HEK293 (cell line): Measurements from ENCODE around the gene MRPL41.

Source experiments
- CTCF ChIA-PET: fragments of 350-600 bp; formaldehyde crosslinking; extraction: SDS; loops from one replicate; lab custom pipeline; 2021; ENCODE audit warnings: antibody characterized with exemption; lab: Yijun Ruan, JAX
- POLR2A ChIA-PET: fragments of 300-600 bp; formaldehyde crosslinking; extraction: SDS; loops from one replicate; lab custom pipeline; 2020; ENCODE audit warnings: antibody characterized with exemption, inconsistent platforms; lab: Yijun Ruan, JAX
- H3K27ac ChIP-seq: fragments of 200-500 bp; sonication (Bioruptor generic); 2 replicates; pipeline ENCODE4 v1.5.1; 2014; ENCODE audit warnings: low read depth, low read length, control low read depth, inconsistent platforms; ENCODE audit errors: extremely low read depth
- H3K36me3 ChIP-seq, 2 experiments: fragments of 200-500 bp in 1 of 2; sonication (Bioruptor generic) in 1 of 2; 1 replicate in 1 of 2; 2 replicates in 1 of 2; pipeline ENCODE4 v1.5.1; 2014 to 2017; ENCODE audit warnings: inconsistent platforms in 2 of 2, low read length in 2 of 2; ENCODE audit not compliant: control insufficient read depth in 2 of 2, insufficient read depth in 1 of 2
- H3K4me1 ChIP-seq: fragments of 200-500 bp; sonication (Bioruptor generic); 2 replicates; pipeline ENCODE4 v1.5.1; 2014; ENCODE audit warnings: mild to moderate bottlenecking, low read length, inconsistent platforms; ENCODE audit not compliant: control insufficient read depth, insufficient read depth
- H3K4me3 ChIP-seq: 2 replicates; pipeline ENCODE4 v1.5.1; 2011; ENCODE audit warnings: low read depth, mild to moderate bottlenecking, control low read depth, low read length, moderate library complexity
- H3K9me3 ChIP-seq: fragments of 200-500 bp; sonication (Bioruptor generic); 2 replicates; pipeline ENCODE4 v1.5.1; 2014; ENCODE audit warnings: low read depth, low read length, inconsistent platforms; ENCODE audit not compliant: control insufficient read depth, insufficient read depth
- GLIS1 ChIP-seq: fragments of 450-650 bp; formaldehyde crosslinking; IDR thresholded peaks from 2 replicates; pipeline ENCODE4 v1.5.1; 2016; ENCODE audit warnings: missing biosample characterization, missing genetic modification characterization
- PBX3 ChIP-seq: sonication (generic); formaldehyde crosslinking; IDR thresholded peaks from 2 replicates; pipeline ENCODE4 v1.8.1; 2022; ENCODE audit warnings: mild to moderate bottlenecking, moderate library complexity, missing genetic modification reagents
- PRDM10 ChIP-seq: fragments of 450-650 bp; formaldehyde crosslinking; IDR thresholded peaks from 2 replicates; pipeline ENCODE4 v1.5.1; 2016; ENCODE audit warnings: missing biosample characterization, missing genetic modification characterization
- ZBTB7A ChIP-seq: fragments of 450-650 bp; formaldehyde crosslinking; IDR thresholded peaks from 2 replicates; pipeline ENCODE4 v1.5.1; 2016; ENCODE audit warnings: low read depth, missing biosample characterization, missing genetic modification characterization
- ZFP69B ChIP-seq: fragments of 450-650 bp; formaldehyde crosslinking; IDR thresholded peaks from 2 replicates; pipeline ENCODE4 v1.5.1; 2016; ENCODE audit warnings: missing biosample characterization, missing genetic modification characterization
- ZIC2 ChIP-seq: fragments of 450-650 bp; formaldehyde crosslinking; IDR thresholded peaks from 2 replicates; pipeline ENCODE4 v1.5.1; 2016; ENCODE audit warnings: missing biosample characterization, missing genetic modification characterization
- ZNF664 ChIP-seq: fragments of 450-650 bp; formaldehyde crosslinking; IDR thresholded peaks from 2 replicates; pipeline ENCODE4 v1.5.1; 2016; ENCODE audit warnings: missing biosample characterization, missing genetic modification characterization
- ZNF692 ChIP-seq: fragments of 450-650 bp; formaldehyde crosslinking; IDR thresholded peaks from 2 replicates; pipeline ENCODE4 v1.5.1; 2016; ENCODE audit warnings: missing biosample characterization, missing genetic modification characterization
- TF ChIP-seq, protein P1 (sequence below): fragments of 450-650 bp; IDR thresholded peaks from 2 replicates; pipeline ENCODE4 v1.5.1; 2018; ENCODE audit warnings: missing biosample characterization, mild to moderate bottlenecking, missing genetic modification characterization
- TF ChIP-seq, protein P2 (sequence below): fragments of 450-650 bp; formaldehyde crosslinking; IDR thresholded peaks from 2 replicates; pipeline ENCODE4 v1.5.1; 2016; ENCODE audit warnings: missing biosample characterization, missing genetic modification characterization
- TF ChIP-seq, protein P3 (sequence below): fragments of 450-650 bp; formaldehyde crosslinking; IDR thresholded peaks from 2 replicates; pipeline ENCODE4 v1.5.0; 2017; ENCODE audit warnings: missing biosample characterization, missing genetic modification characterization, borderline replicate concordance

MRPL41 gene

DNA sequence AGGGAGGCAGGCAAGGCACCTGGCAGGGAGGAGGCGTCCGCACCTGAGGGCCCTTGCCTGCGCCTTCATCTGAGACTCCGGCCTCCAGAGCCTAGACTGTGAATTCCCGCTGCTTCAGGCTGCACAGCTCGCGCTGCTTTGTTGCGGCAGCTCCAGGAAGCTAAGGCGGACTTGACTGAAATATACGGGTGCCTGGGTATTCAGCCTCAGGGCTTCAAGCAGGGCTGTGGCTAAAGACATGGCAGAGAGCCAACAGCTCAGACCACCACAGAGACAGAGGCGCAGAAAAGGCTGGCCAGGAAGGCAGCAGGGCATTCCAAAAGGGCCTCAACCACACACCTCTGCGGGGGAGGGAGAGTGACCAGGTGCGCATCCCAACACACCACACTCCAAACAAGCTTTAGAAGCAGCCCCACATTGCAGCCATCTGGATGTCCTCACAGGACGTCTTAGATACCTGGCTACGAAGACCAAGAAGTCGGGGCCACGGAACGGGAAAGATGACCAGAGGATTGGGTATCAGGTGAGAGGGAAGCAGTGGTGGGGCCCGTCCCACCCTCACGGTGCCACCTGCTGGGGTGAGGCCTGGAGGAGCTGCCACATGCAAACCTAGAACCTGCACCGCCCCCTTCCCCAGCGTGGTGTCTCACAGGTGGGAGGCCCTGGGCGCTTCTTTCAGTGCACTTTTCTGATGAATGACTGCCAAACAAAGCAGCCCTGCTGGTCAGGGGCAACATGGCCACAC is 28.7 kb downstream of the MRPL41 start:
- no peak overlapping the region for H3K4me3 ChIP-seq
- H3K9me3 ChIP-seq = no peaks in the 10 kb centered on the region
- TF ChIP-seq ZFP69B = peak; percentile 46; the same call in 1 of the 2 replicates
- TF ChIP-seq PBX3 (CRISPR knock-in tag) = no peak
- peak; percentile 36 for TF ChIP-seq ZIC2 (tag by site-specific recombination)
- peak; percentile 51 for TF ChIP-seq GLIS1 (tag by site-specific recombination)
- TF ChIP-seq, protein P1, sequence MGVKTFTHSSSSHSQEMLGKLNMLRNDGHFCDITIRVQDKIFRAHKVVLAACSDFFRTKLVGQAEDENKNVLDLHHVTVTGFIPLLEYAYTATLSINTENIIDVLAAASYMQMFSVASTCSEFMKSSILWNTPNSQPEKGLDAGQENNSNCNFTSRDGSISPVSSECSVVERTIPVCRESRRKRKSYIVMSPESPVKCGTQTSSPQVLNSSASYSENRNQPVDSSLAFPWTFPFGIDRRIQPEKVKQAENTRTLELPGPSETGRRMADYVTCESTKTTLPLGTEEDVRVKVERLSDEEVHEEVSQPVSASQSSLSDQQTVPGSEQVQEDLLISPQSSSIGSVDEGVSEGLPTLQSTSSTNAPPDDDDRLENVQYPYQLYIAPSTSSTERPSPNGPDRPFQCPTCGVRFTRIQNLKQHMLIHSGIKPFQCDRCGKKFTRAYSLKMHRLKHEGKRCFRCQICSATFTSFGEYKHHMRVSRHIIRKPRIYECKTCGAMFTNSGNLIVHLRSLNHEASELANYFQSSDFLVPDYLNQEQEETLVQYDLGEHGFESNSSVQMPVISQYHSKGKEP (tag by site-specific recombination) = peak; percentile 55; the same call in 1 of the 2 replicates
- TF ChIP-seq ZBTB7A (tag by site-specific recombination) = no peak
- peak; percentile 40; the same call in 1 of the 2 replicates for TF ChIP-seq PRDM10 (tag by site-specific recombination)
- TF ChIP-seq ZNF692 = peak; percentile 62
- TF ChIP-seq, protein P2, sequence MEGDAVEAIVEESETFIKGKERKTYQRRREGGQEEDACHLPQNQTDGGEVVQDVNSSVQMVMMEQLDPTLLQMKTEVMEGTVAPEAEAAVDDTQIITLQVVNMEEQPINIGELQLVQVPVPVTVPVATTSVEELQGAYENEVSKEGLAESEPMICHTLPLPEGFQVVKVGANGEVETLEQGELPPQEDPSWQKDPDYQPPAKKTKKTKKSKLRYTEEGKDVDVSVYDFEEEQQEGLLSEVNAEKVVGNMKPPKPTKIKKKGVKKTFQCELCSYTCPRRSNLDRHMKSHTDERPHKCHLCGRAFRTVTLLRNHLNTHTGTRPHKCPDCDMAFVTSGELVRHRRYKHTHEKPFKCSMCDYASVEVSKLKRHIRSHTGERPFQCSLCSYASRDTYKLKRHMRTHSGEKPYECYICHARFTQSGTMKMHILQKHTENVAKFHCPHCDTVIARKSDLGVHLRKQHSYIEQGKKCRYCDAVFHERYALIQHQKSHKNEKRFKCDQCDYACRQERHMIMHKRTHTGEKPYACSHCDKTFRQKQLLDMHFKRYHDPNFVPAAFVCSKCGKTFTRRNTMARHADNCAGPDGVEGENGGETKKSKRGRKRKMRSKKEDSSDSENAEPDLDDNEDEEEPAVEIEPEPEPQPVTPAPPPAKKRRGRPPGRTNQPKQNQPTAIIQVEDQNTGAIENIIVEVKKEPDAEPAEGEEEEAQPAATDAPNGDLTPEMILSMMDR (tag by site-specific recombination) = 0 out of 2 replicates have a peak, but pooled peaks have one; percentile 24
- TF ChIP-seq, protein P3, sequence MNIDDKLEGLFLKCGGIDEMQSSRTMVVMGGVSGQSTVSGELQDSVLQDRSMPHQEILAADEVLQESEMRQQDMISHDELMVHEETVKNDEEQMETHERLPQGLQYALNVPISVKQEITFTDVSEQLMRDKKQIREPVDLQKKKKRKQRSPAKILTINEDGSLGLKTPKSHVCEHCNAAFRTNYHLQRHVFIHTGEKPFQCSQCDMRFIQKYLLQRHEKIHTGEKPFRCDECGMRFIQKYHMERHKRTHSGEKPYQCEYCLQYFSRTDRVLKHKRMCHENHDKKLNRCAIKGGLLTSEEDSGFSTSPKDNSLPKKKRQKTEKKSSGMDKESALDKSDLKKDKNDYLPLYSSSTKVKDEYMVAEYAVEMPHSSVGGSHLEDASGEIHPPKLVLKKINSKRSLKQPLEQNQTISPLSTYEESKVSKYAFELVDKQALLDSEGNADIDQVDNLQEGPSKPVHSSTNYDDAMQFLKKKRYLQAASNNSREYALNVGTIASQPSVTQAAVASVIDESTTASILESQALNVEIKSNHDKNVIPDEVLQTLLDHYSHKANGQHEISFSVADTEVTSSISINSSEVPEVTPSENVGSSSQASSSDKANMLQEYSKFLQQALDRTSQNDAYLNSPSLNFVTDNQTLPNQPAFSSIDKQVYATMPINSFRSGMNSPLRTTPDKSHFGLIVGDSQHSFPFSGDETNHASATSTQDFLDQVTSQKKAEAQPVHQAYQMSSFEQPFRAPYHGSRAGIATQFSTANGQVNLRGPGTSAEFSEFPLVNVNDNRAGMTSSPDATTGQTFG (tag by site-specific recombination) = no peak
- TF ChIP-seq ZNF664 (tag by site-specific recombination) = no peak
- H3K36me3 ChIP-seq = peaks cover 12 to 75% of the 10 kb centered on the region in 2 experiments; a peak in 2 of 3 replicates
- no peaks in the 10 kb centered on the region; the same call in 1 of the 2 replicates for H3K4me1 ChIP-seq
- CTCF ChIA-PET = interaction anchor here (0.6 to 2.4 kb wide), 7 partner anchors 11 to 61 kb away, joined by 3 to 9 read pairs (median 8); no protein-coding TSS in a partner anchor
- 0 out of 2 replicates have a peak overlapping the region, but pooled peaks have one; percentile 25 for H3K27ac ChIP-seq
- POLR2A ChIA-PET = interaction anchor here (0.6 to 5.7 kb wide), 6 partner anchors 8 to 287 kb away, joined by 4 to 28 read pairs (median 12); partner anchors contain the start of genes ARRDC1, EHMT1 and ZMYND19
